ENCODE measurements around the gene ANKDD1A. TPM values are rescaled to one million over a fixed set of nuclear protein-coding genes. Genes with fewer than 3 reads are reported as not detected.

The ANKDD1A gene
- total RNA-seq, 1 donor from 2014 or later: 4.1 TPM

GRCh38 chr15:64997066-64997465 is 85.4 kb downstream of the ANKDD1A start:
- no peak overlapping the region for H3K4me3 Mint-ChIP-seq
- no peak for DNase-seq (ENCODE audit: low spot score in 2 of 2, unreplicated experiment in 2 of 2)
- H3K36me3 Mint-ChIP-seq: no peaks in the 10 kb centered on the region
- TF ChIP-seq CTCF (IDR thresholded peaks at IDR 0.05; ENCODE audit: unreplicated experiment): no peak
- no peaks in the 10 kb centered on the region for H3K4me1 Mint-ChIP-seq
- no peaks in the 10 kb centered on the region for H3K9me3 Mint-ChIP-seq
- H3K27me3 Mint-ChIP-seq (ENCODE audit: low read depth): no peaks in the 10 kb centered on the region
- no peak overlapping the region for H3K27ac Mint-ChIP-seq

DNA sequence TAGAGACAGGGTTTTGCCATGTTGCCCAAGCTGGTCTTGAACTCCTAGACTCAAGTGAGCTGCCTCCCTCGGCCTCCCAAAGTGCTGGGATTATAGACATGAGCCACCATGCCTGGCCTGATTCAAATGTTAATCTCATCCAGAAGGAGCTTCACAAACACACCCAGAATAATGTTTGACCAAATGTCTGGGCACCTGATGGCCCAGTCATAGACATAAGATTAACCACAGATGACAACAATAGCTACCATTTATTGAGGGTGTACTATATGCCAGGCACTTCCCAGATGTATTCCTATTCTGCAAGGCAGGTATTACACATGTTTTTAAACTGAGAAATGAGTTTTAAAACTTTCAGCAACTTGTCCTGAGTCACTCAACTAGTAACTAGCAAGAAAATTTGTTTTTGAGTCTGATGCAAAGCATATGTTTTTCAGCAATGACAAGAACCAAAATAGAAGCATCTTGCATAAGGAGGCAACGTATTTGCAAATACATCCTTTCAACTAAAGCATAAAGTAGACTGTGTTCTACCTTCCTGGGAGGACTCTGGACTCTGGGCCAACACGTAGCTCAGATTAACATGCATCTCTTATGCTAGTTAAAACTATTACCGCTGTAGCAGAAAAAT is 86.2 kb downstream of the ANKDD1A start:
- H3K36me3 Mint-ChIP-seq: peaks cover 2% of the 10 kb centered on the region

GRCh38 chr15:65004993-65005392 is 93.3 kb downstream of the ANKDD1A start:
- no peaks in the 10 kb centered on the region for H3K9me3 Mint-ChIP-seq
- no peak overlapping the region for H3K27ac Mint-ChIP-seq
- H3K4me3 Mint-ChIP-seq: no peak overlapping the region
- TF ChIP-seq CTCF (IDR thresholded peaks at IDR 0.05; ENCODE audit: unreplicated experiment): no peak
- no peaks in the 10 kb centered on the region for H3K27me3 Mint-ChIP-seq (ENCODE audit: low read depth)
- H3K4me1 Mint-ChIP-seq: no peaks in the 10 kb centered on the region
- no peak for DNase-seq (ENCODE audit: low spot score in 2 of 2, unreplicated experiment in 2 of 2)
- H3K36me3 Mint-ChIP-seq: peaks cover 22% of the 10 kb centered on the region

More for the DNA sequence above, 86.2 kb downstream of the ANKDD1A start:
- no peak for TF ChIP-seq CTCF (IDR thresholded peaks at IDR 0.05; ENCODE audit: unreplicated experiment)
- H3K27me3 Mint-ChIP-seq (ENCODE audit: low read depth): no peaks in the 10 kb centered on the region
- no peak for DNase-seq (ENCODE audit: low spot score in 2 of 2, unreplicated experiment in 2 of 2)
- H3K27ac Mint-ChIP-seq: no peak overlapping the region
- no peak overlapping the region for H3K4me3 Mint-ChIP-seq
- no peaks in the 10 kb centered on the region for H3K4me1 Mint-ChIP-seq
- H3K9me3 Mint-ChIP-seq: no peaks in the 10 kb centered on the region

GRCh38 chr15:65006876-65007275 is 95.2 kb downstream of the ANKDD1A start:
- H3K4me1 Mint-ChIP-seq: no peaks in the 10 kb centered on the region
- H3K27ac Mint-ChIP-seq: no peak overlapping the region
- DNase-seq (ENCODE audit: low spot score in 2 of 2, unreplicated experiment in 2 of 2): no peak
- peaks cover 30% of the 10 kb centered on the region for H3K36me3 Mint-ChIP-seq
- H3K4me3 Mint-ChIP-seq: no peak overlapping the region
- H3K27me3 Mint-ChIP-seq (ENCODE audit: low read depth): no peaks in the 10 kb centered on the region
- no peak for TF ChIP-seq CTCF (IDR thresholded peaks at IDR 0.05; ENCODE audit: unreplicated experiment)
- H3K9me3 Mint-ChIP-seq: no peaks in the 10 kb centered on the region

Other genes with a start within 250 kb of the ANKDD1A start
- gene RBPMS2, start 136.3 kb upstream of the ANKDD1A start, total RNA-seq: 14.3 to 17.8 TPM (median 14.6 TPM) in 3 replicates
- gene PIF1, start 86.3 kb upstream of the ANKDD1A start, total RNA-seq: 10.8 to 12.4 TPM (median 10.8 TPM) in 3 replicates
- gene PLEKHO2, start 70.0 kb upstream of the ANKDD1A start, total RNA-seq: 8.7 to 9.8 TPM (median 8.8 TPM) in 3 replicates
- gene SPG21, start 78.0 kb downstream of the ANKDD1A start, total RNA-seq: 89.4 to 101 TPM (median 94.8 TPM) in 3 replicates
- 15.8 to 20.0 TPM (median 17.8 TPM) in 3 replicates for gene MTFMT, start 117.7 kb downstream of the ANKDD1A start, total RNA-seq
- gene SLC51B, start 133.5 kb downstream of the ANKDD1A start, total RNA-seq: not detected in 3 replicates
- 11.7 to 14.0 TPM (median 12.0 TPM) in 3 replicates for gene RASL12, start 156.1 kb downstream of the ANKDD1A start, total RNA-seq
- gene KBTBD13, start 164.8 kb downstream of the ANKDD1A start, total RNA-seq: 0.09 to 0.11 TPM in 2 of 3 replicates, not detected in the other
- gene UBAP1L, start 203.3 kb downstream of the ANKDD1A start, total RNA-seq: 10.7 to 11.6 TPM (median 10.9 TPM) in 3 replicates
- 29.9 to 34.5 TPM (median 32.7 TPM) in 3 replicates for gene PDCD7, start 221.9 kb downstream of the ANKDD1A start, total RNA-seq

Measured in mesothelial cell of epicardium (in vitro differentiated cells).